A549 (cell line): ENCODE measurements around the gene TGFB3. TPM values are rescaled to one million over a fixed set of nuclear protein-coding genes. Genes with fewer than 3 reads are reported as not detected.

Experiments
- ATAC-seq, 2 experiments: fragments of 200-7000 bp in 1 of 2; fragments of >200 bp in 1 of 2; cut with Nextera tagmentation in 1 of 2; cut with Tn5 transposase in 1 of 2; 3 replicates each; pipeline versions ENCODE4 v1.8.0 to v1.9.1; 2018 to 2020; ENCODE audit warnings: mild to moderate bottlenecking in 1 of 2, moderate library complexity in 1 of 2
- CTCF ChIA-PET: fragments of 300-600 bp; sonication (Branson Sonifier 250); formaldehyde crosslinking; extraction: SDS; loops from one replicate; lab custom pipeline; 2021; ENCODE audit warnings: antibody characterized with exemption, inconsistent platforms; lab: Yijun Ruan, JAX
- POLR2A ChIA-PET: fragments of 350-600 bp; formaldehyde crosslinking; extraction: SDS; loops from one replicate; lab custom pipeline; 2021; ENCODE audit warnings: antibody characterized with exemption, inconsistent platforms; lab: Yijun Ruan, JAX
- DNase-seq, 2 experiments: peaks; one replicate each; pipeline versions ENCODE4 v3.0.0 to v3.0.0-alpha.2; 2011 to 2016; ENCODE audit warnings: low read depth in 1 of 2, low spot score in 1 of 2
- FAIRE-seq: peaks from 2 replicates; lab custom pipeline; 2011; peaks lifted over from hg19 to GRCh38; lab: Jason Lieb, UNC
- H3K27ac ChIP-seq, 2 experiments: fragments of >200 bp; sonication (Bioruptor Twin); formaldehyde crosslinking; 3 replicates each; pipeline ENCODE4 v1.5.1; 2016 to 2017
- H3K4me1 ChIP-seq: fragments of >200 bp; sonication (Bioruptor Twin); formaldehyde crosslinking; 3 replicates; pipeline ENCODE4 v1.6.1; 2016
- H3K4me2 ChIP-seq: fragments of >200 bp; sonication (Bioruptor Twin); formaldehyde crosslinking; 3 replicates; pipeline ENCODE4 v1.6.1; 2016
- H3K4me3 ChIP-seq: fragments of >200 bp; sonication (Bioruptor Twin); formaldehyde crosslinking; 3 replicates; pipeline ENCODE4 v1.5.1; 2016
- H3K9me3 ChIP-seq: fragments of >200 bp; sonication (Bioruptor Twin); formaldehyde crosslinking; 3 replicates; pipeline ENCODE4 v1.6.1; 2016
- ATOH8 ChIP-seq: fragments of 250-450 bp; sonication (Bioruptor Pico); IDR thresholded peaks from 2 replicates; pipeline ENCODE4 v1.5.0; 2020; ENCODE audit warnings: low read depth, mild to moderate bottlenecking, moderate library complexity
- BCL3 ChIP-seq: fragments of >200 bp; sonication (Bioruptor Twin); formaldehyde crosslinking; IDR thresholded peaks from 3 replicates; pipeline ENCODE4 v1.6.1; 2016
- BHLHE40 ChIP-seq: IDR thresholded peaks from 2 replicates; pipeline ENCODE4 v1.6.1; 2012; ENCODE audit warnings: low read depth, low read length, inconsistent platforms
- CHD2 ChIP-seq: fragments of 150-350 bp; IDR thresholded peaks from 2 replicates; pipeline ENCODE4 v1.6.1; 2014; ENCODE audit warnings: low read length; ENCODE audit not compliant: partially characterized antibody
- CHD4 ChIP-seq: fragments of 200-600 bp; sonication (generic); IDR thresholded peaks from 2 replicates; pipeline ENCODE4 v1.6.1; 2016; ENCODE audit warnings: antibody characterized with exemption, mild to moderate bottlenecking, borderline replicate concordance
- EHF ChIP-seq: fragments of 250-450 bp; sonication (Bioruptor Pico); IDR thresholded peaks from 2 replicates; pipeline ENCODE4 v1.5.0; 2020; ENCODE audit warnings: mild to moderate bottlenecking
- EHMT2 ChIP-seq: fragments of 200-600 bp; sonication (generic); IDR thresholded peaks from 2 replicates; pipeline ENCODE4 v1.6.1; 2016; ENCODE audit warnings: antibody characterized with exemption, low read depth, mild to moderate bottlenecking, moderate library complexity
- ELK1 ChIP-seq: fragments of 150-350 bp; IDR thresholded peaks from 2 replicates; pipeline ENCODE4 v1.6.1; 2014; ENCODE audit warnings: low read depth, mild to moderate bottlenecking, low read length
- EP300 ChIP-seq, 2 experiments: fragments of >200 bp; sonication (Bioruptor Twin); formaldehyde crosslinking; IDR thresholded peaks; 2 replicates in 1 of 2; 3 replicates in 1 of 2; pipeline ENCODE4 v1.6.1; 2016 to 2017
- HEYL ChIP-seq: fragments of 250-450 bp; sonication (Bioruptor Pico); IDR thresholded peaks from 2 replicates; pipeline ENCODE4 v1.8.0; 2021; ENCODE audit warnings: mild to moderate bottlenecking, moderate library complexity
- HMGXB4 ChIP-seq: fragments of 250-450 bp; sonication (Bioruptor Pico); IDR thresholded peaks from 2 replicates; pipeline ENCODE4 v1.5.0; 2021; ENCODE audit warnings: mild to moderate bottlenecking, moderate library complexity, borderline replicate concordance
- HOXB13 ChIP-seq: fragments of 250-450 bp; sonication (Bioruptor Pico); IDR thresholded peaks from 2 replicates; pipeline ENCODE4 v1.5.0; 2020; ENCODE audit warnings: low read depth, mild to moderate bottlenecking, moderate library complexity
- JUN ChIP-seq, 2 experiments: fragments of >200 bp; sonication (Bioruptor Twin); formaldehyde crosslinking; IDR thresholded peaks; 2 replicates in 1 of 2; 3 replicates in 1 of 2; pipeline ENCODE4 v1.6.1; 2016 to 2017
- MAFK ChIP-seq: fragments of 450-650 bp; IDR thresholded peaks from 2 replicates; pipeline ENCODE4 v1.6.1; 2014; ENCODE audit not compliant: partially characterized antibody
- NPAS2 ChIP-seq: fragments of 250-450 bp; sonication (Bioruptor Pico); IDR thresholded peaks from 2 replicates; pipeline ENCODE4 v1.8.0; 2022; ENCODE audit warnings: mild to moderate bottlenecking, moderate library complexity, borderline replicate concordance
- NR3C1 ChIP-seq: fragments of >200 bp; sonication (Bioruptor Twin); formaldehyde crosslinking; IDR thresholded peaks from 3 replicates; pipeline ENCODE4 v1.6.1; 2017
- PBX3 ChIP-seq: IDR thresholded peaks from 2 replicates; pipeline ENCODE4 v1.6.1; 2012
- RARB ChIP-seq: fragments of 250-450 bp; sonication (Bioruptor Pico); IDR thresholded peaks from 2 replicates; pipeline ENCODE4 v1.8.0; 2021; ENCODE audit warnings: mild to moderate bottlenecking, moderate library complexity
- RNF2 ChIP-seq: fragments of 200-600 bp; sonication (generic); IDR thresholded peaks from 2 replicates; pipeline ENCODE4 v1.6.1; 2016; ENCODE audit warnings: low read depth, mild to moderate bottlenecking, antibody characterized with exemption, moderate library complexity, borderline replicate concordance
- SMC3 ChIP-seq: fragments of >200 bp; sonication (Bioruptor Twin); formaldehyde crosslinking; IDR thresholded peaks from 3 replicates; pipeline ENCODE4 v1.6.1; 2018; ENCODE audit warnings: inconsistent platforms
- TFCP2L1 ChIP-seq: fragments of 250-450 bp; sonication (Bioruptor Pico); IDR thresholded peaks from 2 replicates; pipeline ENCODE4 v1.5.0; 2021; ENCODE audit warnings: mild to moderate bottlenecking
- TP53 ChIP-seq: fragments of 250-450 bp; sonication (Bioruptor Pico); IDR thresholded peaks from 2 replicates; pipeline ENCODE4 v1.5.0; 2021; ENCODE audit warnings: mild to moderate bottlenecking, moderate library complexity
- ZC3H11A ChIP-seq: fragments of 450-650 bp; IDR thresholded peaks from 2 replicates; pipeline ENCODE4 v1.6.1; 2014; ENCODE audit warnings: antibody characterized with exemption, mild to moderate bottlenecking
- ZSCAN20 ChIP-seq: fragments of 250-450 bp; sonication (Bioruptor Pico); IDR thresholded peaks from 2 replicates; pipeline ENCODE4 v1.8.0; 2022; ENCODE audit warnings: mild to moderate bottlenecking, moderate library complexity
- WGBS: methylation state at CpG from one replicate; pipeline ENCODE4 v1.1.6; 2017; ENCODE audit errors: missing lambda C conversion rate; 5-methylcytosine and 5-hydroxymethylcytosine counted together
- polyA plus RNA-seq, 4 experiments: library from polyadenylated mRNA; depleted of rRNA in 3 of 4; stranded (reverse); fragments of >200 nt; fragmentation: RNase III in 1 of 4; extraction: RNeasy Plus Mini Kit Qiagen cat#74134 plus additional on column Dnase treatment in 1 of 4; gene quantifications; 2 replicates in 3 of 4; 3 replicates in 1 of 4; pipeline ENCODE4 v1.2.3, GENCODE V29; 2011 to 2017

TGFB3 gene
- polyA plus RNA-seq, 2 of the 4 experiments (the other 2 are of a cell fraction) = 1.3 to 2.0 TPM

GRCh38 chr14:75917322-75917945 lies 64.4 kb downstream of the TGFB3 start:
- POLR2A ChIA-PET = no interaction called here
- H3K9me3 ChIP-seq = no peaks in the 10 kb centered on the region
- no peak overlapping the region for H3K4me2 ChIP-seq
- TF ChIP-seq BHLHE40 = no peak
- TF ChIP-seq NR3C1 = no peak
- TF ChIP-seq ZC3H11A = no peak
- no peak for TF ChIP-seq MAFK
- DNase-seq (no peak), ATAC-seq (no peak), FAIRE-seq (no peak)
- no peaks in the 10 kb centered on the region for H3K4me1 ChIP-seq
- CTCF ChIA-PET = interaction anchor here (1.0 to 5.0 kb wide), 4 partner anchors 9 to 206 kb away, joined by 4 to 28 read pairs (median 6); partner anchors contain the start of gene TGFB3
- no peak overlapping the region for H3K27ac ChIP-seq
- WGBS = 89% methylated on average over 10 of the region's 10 CpGs
- H3K4me3 ChIP-seq = no peak overlapping the region

- TF ChIP-seq EP300 (IDR thresholded peaks at IDR 0.05) (no peak), ZSCAN20 (CRISPR knock-in tag) (no peak), RNF2 (no peak), ATOH8 (CRISPR knock-in tag) (no peak), TP53 (CRISPR knock-in tag) (no peak), CHD4 (no peak), CHD2 (no peak), EHF (CRISPR knock-in tag) (no peak), NPAS2 (CRISPR knock-in tag) (no peak), HMGXB4 (no peak)
- TF ChIP-seq, all 56 proteins: peak for 0
- no peak overlapping the region for H3K4me3 ChIP-seq
- H3K4me2 ChIP-seq = no peak overlapping the region
- no peak overlapping the region for H3K27ac ChIP-seq
- no peaks in the 10 kb centered on the region for H3K9me3 ChIP-seq
- no peak for FAIRE-seq
- H3K4me1 ChIP-seq = no peaks in the 10 kb centered on the region
- ChIA-PET POLR2A (no interaction called here), CTCF (no interaction called here)
- ATAC-seq = no peak
- DNase-seq = no peak
- WGBS = 95% methylated on average over 2 of the region's 2 CpGs
Measured at GRCh38 chr14:75915045-75915444, 66.8 kb downstream of the TGFB3 start.

- ATAC-seq (no peak), DNase-seq (no peak), FAIRE-seq (no peak)
- 83% methylated on average over 2 of the region's 2 CpGs for WGBS
- Histone ChIP-seq H3K4me1 (no peaks in the 10 kb centered on the region), H3K27ac (no peak overlapping the region), H3K9me3 (no peaks in the 10 kb centered on the region), H3K4me3 (no peak overlapping the region), H3K4me2 (no peak overlapping the region)
- ChIA-PET POLR2A (no interaction called here), CTCF (interaction anchor here (2.8 to 11.0 kb wide), 2 partner anchors 68 to 203 kb away, joined by 11 to 145 read pairs; partner anchors contain the start of genes IFT43 and TGFB3)
- no peak for TF ChIP-seq NPAS2 (CRISPR knock-in tag)
- no peak for TF ChIP-seq HEYL (CRISPR knock-in tag)
- TF ChIP-seq PBX3 = no peak
- no peak for TF ChIP-seq SMC3
- no peak for TF ChIP-seq RARB
- no peak for TF ChIP-seq CHD4
- TF ChIP-seq BCL3 = no peak
- no peak for TF ChIP-seq BHLHE40
- no peak for TF ChIP-seq EHMT2
- TF ChIP-seq JUN (IDR thresholded peaks at IDR 0.05) = no peak
- no peak for TF ChIP-seq ATOH8 (CRISPR knock-in tag)
- TF ChIP-seq ELK1 = no peak
- TF ChIP-seq HOXB13 (CRISPR knock-in tag) = no peak
- no peak for TF ChIP-seq ZC3H11A
- TF ChIP-seq TFCP2L1 (CRISPR knock-in tag) = no peak
Measured at GRCh38 chr14:75913183-75913582, 68.6 kb downstream of the TGFB3 start.
